Testis (tissue), 3 donors: ENCODE data around the gene ZNF714. TPM values are rescaled to one million over a fixed set of nuclear protein-coding genes. Genes with fewer than 3 reads are reported as not detected.

Experiments
- DNase-seq: peaks from one replicate; pipeline ENCODE4 v3.0.0-alpha.2; 2019
- H3K27ac ChIP-seq, 2 donors: fragments of 200-600 bp; sonication (generic); one replicate each; pipeline ENCODE4 v1.5.1; 2019
- H3K27me3 ChIP-seq: fragments of 200-600 bp; sonication (generic); one replicate; pipeline ENCODE4 v1.5.1; 2019
- H3K36me3 ChIP-seq: fragments of 200-600 bp; sonication (generic); one replicate; pipeline ENCODE4 v1.5.1; 2017; ENCODE audit warnings: low read depth; ENCODE audit errors: missing control alignments
- H3K4me1 ChIP-seq: fragments of 200-600 bp; sonication (generic); one replicate; pipeline ENCODE4 v1.5.1; 2019
- H3K4me3 ChIP-seq, 2 donors: fragments of 200-600 bp; sonication (generic); one replicate each; pipeline ENCODE4 v1.5.1; 2017 to 2019
- H3K9me3 ChIP-seq: fragments of 200-600 bp; sonication (generic); one replicate; pipeline ENCODE4 v1.5.1; 2017
- CTCF ChIP-seq, 3 experiments: fragments of 450-650 bp in 2 of 3; fragments of 200-600 bp in 1 of 3; sonication (generic) in 1 of 3; IDR thresholded peaks; one replicate each; pipeline ENCODE4 v1.5.1; 2016 to 2019; ENCODE audit warnings: antibody characterized with exemption in 3 of 3, mild to moderate bottlenecking in 2 of 3, moderate library complexity in 1 of 3
- POLR2A ChIP-seq: fragments of 450-650 bp; IDR thresholded peaks from one replicate; pipeline ENCODE4 v1.6.1; 2017; ENCODE audit warnings: antibody characterized with exemption, mild to moderate bottlenecking, moderate library complexity
- WGBS, 2 donors: methylation state at CpG; one replicate each; pipeline ENCODE4 v1.1.5; 2018; 5-methylcytosine and 5-hydroxymethylcytosine counted together
- intact Hi-C: fragments of 100-400 bp; cut with DNase I; formaldehyde crosslinking; loops from one replicate; pipeline ENCODE4 v1.15.1; 2023; ENCODE audit warnings: low total_unique reads
- polyA plus RNA-seq: library from polyadenylated mRNA; stranded (reverse); fragments of 350-450 nt; fragmentation: Illumina TruSeq; extraction: RNeasy Lipid Tissue Mini Kit (QIAGEN cat#74804); gene quantifications from one replicate; pipeline ENCODE4 v1.2.3, GENCODE V29; 2014; ENCODE audit warnings: low read depth, low replicate concordance; ENCODE audit not compliant: insufficient read depth
- total RNA-seq, 2 donors: library from RNA; depleted of rRNA; stranded (reverse); fragments of >200 nt; gene quantifications; one replicate each; pipeline ENCODE4 v1.2.3, GENCODE V29; 2016

Gene ZNF714
- total and polyA plus RNA-seq, 3 donors from 2014 or later: 4.2 to 36.4 (median 25.3) TPM

- intact Hi-C loops: no loop called here
- Histone ChIP-seq H3K36me3 (no peaks in the 10 kb centered on the region), H3K27me3 (no peaks in the 10 kb centered on the region), H3K9me3 (no peaks in the 10 kb centered on the region), H3K4me3 (no peak overlapping the region), H3K27ac (no peak overlapping the region), H3K4me1 (peaks cover 15% of the 10 kb centered on the region)
- WGBS, 2 donors: 63 to 65% methylated on average over 1 of the region's 1 CpG
- TF ChIP-seq POLR2A: no peak
- TF ChIP-seq CTCF (IDR thresholded peaks at IDR 0.05): no peak
- DNase-seq: no peak
Observed at GRCh38 chr19:21094347-21095025, 12.5 kb downstream of the ZNF714 start.

DNA sequence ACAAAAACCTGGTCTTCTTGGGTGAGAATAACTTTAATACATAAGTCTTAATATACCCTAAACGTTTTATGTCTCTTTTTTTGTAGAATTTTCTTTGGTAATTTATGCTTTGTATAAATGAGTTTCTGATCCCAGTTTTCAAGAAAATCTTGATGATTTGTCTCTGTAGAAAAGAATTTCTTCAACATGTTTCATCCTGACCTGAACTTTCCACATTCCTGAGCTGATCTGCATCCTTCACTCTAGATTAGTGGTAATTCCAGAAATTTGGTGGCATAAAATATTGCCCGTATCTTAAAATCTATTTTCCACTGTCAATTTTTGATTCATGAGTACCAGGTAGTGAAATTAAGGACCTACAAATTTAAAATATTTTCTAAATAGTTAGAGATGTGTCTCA lies 16.3 kb downstream of the ZNF714 start:
- intact Hi-C loops: no loop called here
- Histone ChIP-seq H3K4me1 (peaks cover 7% of the 10 kb centered on the region), H3K9me3 (no peaks in the 10 kb centered on the region), H3K27me3 (no peaks in the 10 kb centered on the region), H3K4me3 (no peak overlapping the region), H3K27ac (no peak overlapping the region), H3K36me3 (no peaks in the 10 kb centered on the region)
- TF ChIP-seq POLR2A: no peak
- TF ChIP-seq CTCF (IDR thresholded peaks at IDR 0.05): no peak
- no peak for DNase-seq
- 83 to 93% methylated on average over 2 of the region's 2 CpGs for WGBS, 2 donors

DNA sequence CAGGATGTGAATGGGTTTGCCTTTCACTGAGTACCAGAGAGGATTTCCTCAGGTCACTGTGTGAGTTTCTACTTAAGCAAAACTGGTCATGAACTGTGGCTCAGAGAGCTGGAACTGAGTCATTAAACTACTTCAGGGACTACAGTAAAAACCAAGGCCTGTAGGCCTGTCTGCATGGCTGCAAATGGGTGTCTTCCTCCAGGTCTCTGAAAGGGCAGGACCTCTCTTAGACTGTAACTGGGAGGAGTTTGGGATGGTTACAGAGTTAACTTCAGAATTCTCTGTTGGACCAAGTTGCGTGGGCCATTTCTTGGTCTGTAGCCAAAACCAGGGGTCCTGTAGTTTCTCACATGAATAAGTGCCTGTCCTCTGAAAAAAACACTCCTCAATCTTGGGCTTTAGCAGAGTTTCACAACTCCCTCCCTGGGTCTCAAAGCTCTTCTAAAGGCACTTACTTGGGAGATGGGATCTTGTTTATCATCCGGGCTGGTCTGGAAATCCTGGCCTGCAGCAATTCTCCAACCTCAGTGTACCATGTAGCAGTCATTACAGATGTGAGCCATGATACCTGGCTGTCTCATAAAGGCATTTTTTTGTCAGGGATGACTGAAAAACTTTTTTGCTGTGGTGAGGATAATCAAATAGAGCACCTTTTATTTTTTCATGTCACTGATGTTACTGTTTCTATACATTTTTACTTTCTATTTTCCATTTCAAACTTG lies 19.7 kb downstream of the ZNF714 start:
- H3K4me1 ChIP-seq: no peaks in the 10 kb centered on the region
- intact Hi-C loops: no loop called here
- no peak overlapping the region for H3K27ac ChIP-seq
- H3K9me3 ChIP-seq: no peaks in the 10 kb centered on the region
- H3K36me3 ChIP-seq: no peaks in the 10 kb centered on the region
- DNase-seq: no peak
- no peaks in the 10 kb centered on the region for H3K27me3 ChIP-seq
- 79 to 92% methylated on average over 2 of the region's 2 CpGs for WGBS, 2 donors
- no peak overlapping the region for H3K4me3 ChIP-seq
- TF ChIP-seq CTCF (IDR thresholded peaks at IDR 0.05) (no peak), POLR2A (no peak)

- H3K36me3 ChIP-seq: no peaks in the 10 kb centered on the region
- no peak overlapping the region for H3K27ac ChIP-seq
- no peak overlapping the region for H3K4me3 ChIP-seq
- no peaks in the 10 kb centered on the region for H3K9me3 ChIP-seq
- H3K4me1 ChIP-seq: no peaks in the 10 kb centered on the region
- no peak for TF ChIP-seq POLR2A
- TF ChIP-seq CTCF (IDR thresholded peaks at IDR 0.05): no peak
- no peak for DNase-seq
- no peaks in the 10 kb centered on the region for H3K27me3 ChIP-seq
- intact Hi-C loops: no loop called here
Observed at GRCh38 chr19:21109116-21109515, 27.1 kb downstream of the ZNF714 start.
